Right atrium auricular region (tissue), 2 donors: ENCODE results near the gene PRELID3B. TPM values are rescaled to one million over a fixed set of nuclear protein-coding genes. Genes with fewer than 3 reads are reported as not detected.
"Not testable (repeated sequence)": the region's sequence is repeated elsewhere in the genome, so short reads cannot be mapped to it uniquely, and the experiment has no call there.

Experiments used
- DNase-seq: peaks from one replicate; pipeline ENCODE4 v3.0.0-alpha.2; 2019; ENCODE audit warnings: low spot score
- H3K27ac ChIP-seq, 2 donors: fragments of 200-600 bp; sonication (generic); 1 replicate in 1 of 2; 2 replicates in 1 of 2; pipeline ENCODE4 v1.5.1; 2016 to 2019
- H3K27me3 ChIP-seq, 2 donors: fragments of 200-600 bp; sonication (generic); one replicate each; pipeline versions ENCODE4 v1.5.1 to v1.6.0; 2017 to 2019
- H3K36me3 ChIP-seq: fragments of 200-600 bp; sonication (generic); one replicate; pipeline ENCODE4 v1.5.1; 2016
- H3K4me1 ChIP-seq, 2 donors: fragments of 200-600 bp; sonication (generic); one replicate each; pipeline versions ENCODE4 v1.5.1 to v1.6.0; 2017 to 2019
- H3K4me3 ChIP-seq, 2 donors: fragments of 200-600 bp; sonication (generic); 1 replicate in 1 of 2; 2 replicates in 1 of 2; pipeline ENCODE4 v1.5.1; 2017 to 2019; ENCODE audit warnings: mild to moderate bottlenecking in 1 of 2, moderate library complexity in 1 of 2
- H3K9me3 ChIP-seq, 2 donors: fragments of 200-600 bp; sonication (generic); one replicate each; pipeline ENCODE4 v1.5.1; 2019
- CTCF ChIP-seq, 2 donors: fragments of 200-600 bp; sonication (generic); IDR thresholded peaks; one replicate each; pipeline ENCODE4 v1.5.1; 2019; ENCODE audit warnings: antibody characterized with exemption in 2 of 2
- total RNA-seq, 2 donors: library from RNA; depleted of rRNA; stranded (reverse); fragments of >200 nt; gene quantifications; one replicate each; pipeline ENCODE4 v1.1.0, GENCODE V29; 2016

The PRELID3B gene
- total RNA-seq, 2 donors from 2014 or later = 34.6 to 35.2 TPM

DNA sequence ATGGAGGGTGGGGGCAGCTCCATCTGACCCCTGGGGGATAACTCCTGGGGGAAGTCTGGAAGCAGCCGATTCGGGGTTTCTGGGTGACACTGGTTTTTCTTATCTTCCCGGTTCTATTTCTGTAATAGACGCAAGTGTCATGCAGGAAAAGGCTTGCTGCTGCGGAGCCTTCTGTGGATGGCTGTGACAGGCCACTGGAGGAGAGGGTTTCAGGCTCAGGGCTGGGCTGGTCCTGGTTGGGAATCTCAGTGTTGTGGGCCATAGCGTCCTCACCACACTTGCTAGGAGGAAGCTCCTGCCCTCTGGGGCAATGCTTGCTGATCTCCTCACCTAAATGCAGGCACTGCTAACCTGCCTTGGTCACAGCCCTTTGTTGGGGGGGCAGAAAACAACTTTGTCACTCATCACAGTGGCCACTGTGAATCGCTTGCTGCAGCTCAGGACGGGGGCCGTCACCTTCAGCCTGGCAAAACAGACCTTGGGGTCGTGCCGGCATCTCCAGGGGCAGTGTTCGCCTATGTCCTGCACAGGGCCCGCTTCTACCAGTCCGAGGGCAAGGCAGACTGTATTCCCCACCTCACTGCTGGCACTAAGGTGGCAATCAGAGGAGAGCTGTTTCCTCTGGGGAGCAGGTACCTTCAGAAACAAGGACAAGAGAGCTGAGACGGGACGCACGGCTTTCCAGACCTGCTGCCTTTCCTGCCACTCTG is 27.8 kb downstream of the PRELID3B start:
- DNase-seq = peak; percentile 57
- Histone ChIP-seq H3K36me3 (no peaks in the 10 kb centered on the region), H3K9me3 (no peaks in the 10 kb centered on the region), H3K27me3 (no peaks in the 10 kb centered on the region), H3K4me3 (no peak overlapping the region), H3K4me1 (peaks cover 0 to 56% of the 10 kb centered on the region in 2 donors), H3K27ac (peak overlapping the region; percentile 56 to 65)
- no peak for TF ChIP-seq CTCF (IDR thresholded peaks at IDR 0.05)

GRCh38 chr20:59013959-59014608 is 28.5 kb downstream of the PRELID3B start:
- TF ChIP-seq CTCF (IDR thresholded peaks at IDR 0.05) = no peak
- peak overlapping the region; percentile 56 to 65 for H3K27ac ChIP-seq
- no peak overlapping the region for H3K4me3 ChIP-seq
- no peaks in the 10 kb centered on the region for H3K36me3 ChIP-seq
- H3K9me3 ChIP-seq = no peaks in the 10 kb centered on the region
- peak; percentile 48 for DNase-seq
- peaks cover 0 to 60% of the 10 kb centered on the region in 2 donors for H3K4me1 ChIP-seq
- no peaks in the 10 kb centered on the region for H3K27me3 ChIP-seq

GRCh38 chr20:59013031-59013951 is 29.3 kb downstream of the PRELID3B start:
- Histone ChIP-seq H3K27ac (no peak overlapping the region), H3K36me3 (no peaks in the 10 kb centered on the region), H3K9me3 (no peaks in the 10 kb centered on the region), H3K4me1 (peaks cover 0 to 68% of the 10 kb centered on the region in 2 donors), H3K27me3 (no peaks in the 10 kb centered on the region), H3K4me3 (no peak overlapping the region)
- no peak for TF ChIP-seq CTCF (IDR thresholded peaks at IDR 0.05)
- peak; percentile 30 for DNase-seq

- H3K4me3 ChIP-seq, H3K27me3 ChIP-seq, H3K9me3 ChIP-seq, H3K36me3 ChIP-seq, H3K27ac ChIP-seq: not testable (repeated sequence)
- H3K4me1 ChIP-seq = peaks cover 0 to 65% of the 10 kb centered on the region in 2 donors
- peak; percentile 21 for DNase-seq
Observed at GRCh38 chr20:59011874-59012157, 30.8 kb downstream of the PRELID3B start.

GRCh38 chr20:59010995-59011873 is 31.4 kb downstream of the PRELID3B start:
- H3K36me3 ChIP-seq = no peaks in the 10 kb centered on the region
- DNase-seq = peak; percentile 70
- H3K4me3 ChIP-seq = no peak overlapping the region
- H3K27ac ChIP-seq = peak overlapping the region; percentile 20 to 41
- H3K27me3 ChIP-seq = no peaks in the 10 kb centered on the region
- H3K4me1 ChIP-seq = peaks cover 0 to 64% of the 10 kb centered on the region in 2 donors
- no peak for TF ChIP-seq CTCF (IDR thresholded peaks at IDR 0.05)
- no peaks in the 10 kb centered on the region for H3K9me3 ChIP-seq
